Stomach smooth muscle (tissue), 2 donors: Measurements from ENCODE around the gene LRRC4C.

Source experiments
- H3K27ac ChIP-seq: one replicate; pipeline ENCODE4 v1.7.0; 2013; ENCODE audit warnings: mild to moderate bottlenecking, low read length, inconsistent platforms
- H3K27me3 ChIP-seq, 2 donors: one replicate each; pipeline ENCODE4 v1.7.0; 2013; ENCODE audit warnings: low read length in 2 of 2; ENCODE audit not compliant: insufficient read depth in 2 of 2, control insufficient read depth in 1 of 2
- H3K36me3 ChIP-seq, 2 donors: one replicate each; pipeline ENCODE4 v1.7.0; 2013; ENCODE audit warnings: low read length in 2 of 2; ENCODE audit not compliant: control insufficient read depth in 2 of 2, insufficient read depth in 2 of 2
- H3K4me1 ChIP-seq: one replicate; pipeline ENCODE4 v1.7.0; 2013; ENCODE audit warnings: low read length; ENCODE audit not compliant: control insufficient read depth, insufficient read depth
- H3K4me3 ChIP-seq, 2 donors: one replicate each; pipeline ENCODE4 v1.7.0; 2013; ENCODE audit warnings: low read length in 2 of 2
- H3K9ac ChIP-seq, 2 donors: one replicate each; pipeline ENCODE4 v1.7.0; 2013; ENCODE audit warnings: low read length in 2 of 2, mild to moderate bottlenecking in 1 of 2
- H3K9me3 ChIP-seq, 2 donors: one replicate each; pipeline ENCODE4 v1.7.0; 2013; ENCODE audit warnings: low read length in 2 of 2; ENCODE audit not compliant: control insufficient read depth in 2 of 2
- donor health status: healthy.
- donor health status: Pancreatic carcinoma.

The LRRC4C gene

GRCh38 chr11:41458154-41458553 lies 1.3 kb downstream of the LRRC4C start:
- no peak overlapping the region for H3K27ac ChIP-seq
- no peak overlapping the region for H3K4me3 ChIP-seq
- H3K9me3 ChIP-seq: no peaks in the 10 kb centered on the region
- H3K4me1 ChIP-seq: no peaks in the 10 kb centered on the region
- H3K36me3 ChIP-seq: no peaks in the 10 kb centered on the region
- no peak overlapping the region for H3K9ac ChIP-seq
- peaks cover 11 to 17% of the 10 kb centered on the region in 2 donors for H3K27me3 ChIP-seq

GRCh38 chr11:41457216-41458014 lies 2.0 kb downstream of the LRRC4C start:
- Histone ChIP-seq H3K27ac (no peak overlapping the region), H3K4me3 (no peak overlapping the region), H3K4me1 (no peaks in the 10 kb centered on the region), H3K27me3 (peaks cover 11 to 17% of the 10 kb centered on the region in 2 donors), H3K9me3 (no peaks in the 10 kb centered on the region), H3K9ac (no peak overlapping the region), H3K36me3 (no peaks in the 10 kb centered on the region)

GRCh38 chr11:41456269-41456668 lies 3.2 kb downstream of the LRRC4C start:
- no peaks in the 10 kb centered on the region for H3K36me3 ChIP-seq
- H3K4me1 ChIP-seq: no peaks in the 10 kb centered on the region
- H3K27ac ChIP-seq: no peak overlapping the region
- peaks cover 11 to 17% of the 10 kb centered on the region in 2 donors for H3K27me3 ChIP-seq
- no peaks in the 10 kb centered on the region for H3K9me3 ChIP-seq
- no peak overlapping the region for H3K9ac ChIP-seq
- H3K4me3 ChIP-seq: no peak overlapping the region

- Histone ChIP-seq H3K9ac (no peak overlapping the region), H3K4me1 (no peaks in the 10 kb centered on the region), H3K36me3 (no peaks in the 10 kb centered on the region), H3K27ac (no peak overlapping the region), H3K9me3 (no peaks in the 10 kb centered on the region), H3K27me3 (no peaks in the 10 kb centered on the region), H3K4me3 (no peak overlapping the region)
Observed at GRCh38 chr11:41451011-41451410, 8.4 kb downstream of the LRRC4C start.

GRCh38 chr11:41449483-41450050 lies 9.9 kb downstream of the LRRC4C start:
- H3K27ac ChIP-seq: no peak overlapping the region
- no peaks in the 10 kb centered on the region for H3K36me3 ChIP-seq
- H3K27me3 ChIP-seq: no peaks in the 10 kb centered on the region
- no peak overlapping the region for H3K4me3 ChIP-seq
- H3K9ac ChIP-seq: no peak overlapping the region
- H3K4me1 ChIP-seq: no peaks in the 10 kb centered on the region
- no peaks in the 10 kb centered on the region for H3K9me3 ChIP-seq

- Histone ChIP-seq H3K4me1 (no peaks in the 10 kb centered on the region), H3K36me3 (no peaks in the 10 kb centered on the region), H3K9me3 (no peaks in the 10 kb centered on the region), H3K27me3 (no peaks in the 10 kb centered on the region), H3K27ac (no peak overlapping the region), H3K9ac (no peak overlapping the region), H3K4me3 (no peak overlapping the region)
Observed at GRCh38 chr11:41446566-41446965, 12.9 kb downstream of the LRRC4C start.

- Histone ChIP-seq H3K27ac (no peak overlapping the region), H3K9me3 (no peaks in the 10 kb centered on the region), H3K4me1 (no peaks in the 10 kb centered on the region), H3K4me3 (no peak overlapping the region), H3K27me3 (no peaks in the 10 kb centered on the region), H3K36me3 (no peaks in the 10 kb centered on the region), H3K9ac (no peak overlapping the region)
Observed at GRCh38 chr11:41446107-41446506, 13.3 kb downstream of the LRRC4C start.

GRCh38 chr11:41437006-41437490 lies 22.4 kb downstream of the LRRC4C start:
- Histone ChIP-seq H3K27ac (no peak overlapping the region), H3K4me1 (no peaks in the 10 kb centered on the region), H3K36me3 (no peaks in the 10 kb centered on the region), H3K27me3 (no peaks in the 10 kb centered on the region), H3K9me3 (no peaks in the 10 kb centered on the region), H3K9ac (no peak overlapping the region), H3K4me3 (no peak overlapping the region)

GRCh38 chr11:41435531-41435930 lies 23.9 kb downstream of the LRRC4C start:
- no peaks in the 10 kb centered on the region for H3K36me3 ChIP-seq
- H3K4me1 ChIP-seq: no peaks in the 10 kb centered on the region
- H3K9ac ChIP-seq: no peak overlapping the region
- no peak overlapping the region for H3K4me3 ChIP-seq
- H3K27me3 ChIP-seq: no peaks in the 10 kb centered on the region
- no peaks in the 10 kb centered on the region for H3K9me3 ChIP-seq
- no peak overlapping the region for H3K27ac ChIP-seq

GRCh38 chr11:41431784-41432183 lies 27.7 kb downstream of the LRRC4C start:
- Histone ChIP-seq H3K9ac (no peak overlapping the region), H3K27me3 (no peaks in the 10 kb centered on the region), H3K4me3 (no peak overlapping the region), H3K4me1 (no peaks in the 10 kb centered on the region), H3K36me3 (no peaks in the 10 kb centered on the region), H3K27ac (no peak overlapping the region), H3K9me3 (no peaks in the 10 kb centered on the region)

GRCh38 chr11:41419901-41420300 lies 39.6 kb downstream of the LRRC4C start:
- Histone ChIP-seq H3K27ac (no peak overlapping the region), H3K4me3 (no peak overlapping the region), H3K9me3 (no peaks in the 10 kb centered on the region), H3K4me1 (no peaks in the 10 kb centered on the region), H3K9ac (no peak overlapping the region), H3K27me3 (no peaks in the 10 kb centered on the region), H3K36me3 (no peaks in the 10 kb centered on the region)
